ENCODE measurements around the gene SFN.
"Not testable (repeated sequence)": the region's sequence is repeated elsewhere in the genome, so short reads cannot be mapped to it uniquely, and the experiment has no call there.

Gene SFN

DNA sequence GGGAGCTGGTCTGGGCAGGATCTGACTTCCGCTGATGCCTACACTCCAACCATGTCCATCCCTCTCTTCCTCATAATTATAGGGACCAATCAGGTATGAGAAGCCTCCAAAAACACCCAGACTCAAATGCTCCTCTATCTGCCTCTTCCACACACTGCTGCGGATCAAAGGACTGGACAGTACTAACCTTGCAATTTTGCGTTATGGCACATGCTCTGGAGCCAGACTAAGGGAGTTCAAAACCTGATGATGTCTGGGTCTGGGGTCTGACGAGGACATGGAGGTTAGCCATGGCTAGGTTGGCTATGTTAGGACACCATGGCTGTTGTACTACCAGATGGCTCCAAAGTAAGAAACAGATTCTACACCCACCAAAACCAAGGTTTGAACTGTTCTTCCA lies 16.8 kb downstream of the SFN start:
- CTCF ChIA-PET = interaction anchor here (1.1 to 7.1 kb wide), 11 partner anchors 9 to 380 kb away, joined by 3 to 70 read pairs (median 13); partner anchors contain the start of genes GPN2 and SFN
- DNase-seq (ENCODE audit: extremely low spot score) = no peak
- TF ChIP-seq, protein P1, sequence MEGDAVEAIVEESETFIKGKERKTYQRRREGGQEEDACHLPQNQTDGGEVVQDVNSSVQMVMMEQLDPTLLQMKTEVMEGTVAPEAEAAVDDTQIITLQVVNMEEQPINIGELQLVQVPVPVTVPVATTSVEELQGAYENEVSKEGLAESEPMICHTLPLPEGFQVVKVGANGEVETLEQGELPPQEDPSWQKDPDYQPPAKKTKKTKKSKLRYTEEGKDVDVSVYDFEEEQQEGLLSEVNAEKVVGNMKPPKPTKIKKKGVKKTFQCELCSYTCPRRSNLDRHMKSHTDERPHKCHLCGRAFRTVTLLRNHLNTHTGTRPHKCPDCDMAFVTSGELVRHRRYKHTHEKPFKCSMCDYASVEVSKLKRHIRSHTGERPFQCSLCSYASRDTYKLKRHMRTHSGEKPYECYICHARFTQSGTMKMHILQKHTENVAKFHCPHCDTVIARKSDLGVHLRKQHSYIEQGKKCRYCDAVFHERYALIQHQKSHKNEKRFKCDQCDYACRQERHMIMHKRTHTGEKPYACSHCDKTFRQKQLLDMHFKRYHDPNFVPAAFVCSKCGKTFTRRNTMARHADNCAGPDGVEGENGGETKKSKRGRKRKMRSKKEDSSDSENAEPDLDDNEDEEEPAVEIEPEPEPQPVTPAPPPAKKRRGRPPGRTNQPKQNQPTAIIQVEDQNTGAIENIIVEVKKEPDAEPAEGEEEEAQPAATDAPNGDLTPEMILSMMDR (IDR thresholded peaks at IDR 0.05; ENCODE audit: control extremely low read depth, extremely low read depth, low read depth, missing control alignments) = no peak
- POLR2A ChIA-PET = no interaction called here

DNA sequence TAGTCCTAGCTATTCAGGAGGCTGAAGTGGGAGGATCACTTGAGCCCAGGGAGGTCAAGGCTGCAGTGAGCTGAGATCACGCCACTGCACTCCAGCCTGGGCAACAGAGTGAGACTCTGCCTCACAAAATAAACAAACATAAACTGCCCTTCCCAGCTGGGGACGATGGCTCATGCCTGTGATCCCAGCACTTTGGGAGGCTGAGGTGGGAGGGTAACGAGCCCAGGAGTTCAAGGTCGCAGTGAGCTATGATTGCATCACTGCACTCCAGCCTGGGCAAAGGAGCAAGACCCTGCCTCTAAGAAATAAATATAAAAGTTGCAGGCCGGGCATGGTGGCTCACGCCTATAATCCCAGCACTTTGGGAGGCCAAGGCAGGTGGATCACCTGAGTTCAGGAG lies 18.7 kb downstream of the SFN start:
- POLR2A ChIA-PET = interaction anchor here (1.1 kb wide), 1 partner anchor 16 kb away, joined by 3 read pairs; no protein-coding TSS in a partner anchor

DNA sequence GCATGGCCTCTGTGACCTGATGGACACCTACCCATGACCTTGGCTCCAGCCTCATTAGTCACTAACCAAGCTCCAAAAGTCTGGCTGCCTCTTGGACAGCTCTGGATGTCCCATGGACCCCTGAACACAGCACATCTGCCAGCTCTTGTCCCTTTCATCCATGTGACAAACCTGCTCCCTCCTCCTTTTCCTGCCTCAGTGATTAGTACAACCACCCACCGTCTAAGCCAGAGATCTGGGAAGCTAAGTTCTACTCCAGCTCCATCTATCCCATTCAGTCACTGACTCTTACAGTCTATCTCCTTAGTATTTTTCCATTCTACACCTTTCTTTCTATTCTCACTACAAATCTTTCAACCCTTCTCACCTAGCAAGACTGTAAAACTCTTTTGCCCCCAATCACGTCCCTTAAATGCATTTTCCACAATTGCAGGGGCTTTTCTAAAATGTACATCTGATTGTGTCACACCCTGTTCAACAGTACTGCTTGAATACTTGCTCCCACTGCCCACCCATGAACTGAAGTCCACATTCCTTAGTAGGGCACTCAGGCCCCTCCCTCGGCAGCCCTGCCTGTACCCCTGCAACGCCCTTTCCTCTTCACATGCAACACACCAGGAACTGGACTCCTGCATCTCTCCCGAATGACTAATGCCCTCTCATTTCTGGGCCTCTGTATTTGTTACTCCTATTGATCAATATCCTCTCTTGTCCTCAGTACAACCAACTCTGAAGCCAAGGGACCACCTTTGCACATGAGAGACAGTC lies 19.9 kb downstream of the SFN start:
- TF ChIP-seq, protein P1 (IDR thresholded peaks at IDR 0.05; ENCODE audit: control extremely low read depth, extremely low read depth, low read depth, missing control alignments) = no peak
- CTCF ChIA-PET = interaction anchor here (1.2 to 7.1 kb wide), 4 partner anchors 18 to 281 kb away, joined by 8 to 70 read pairs (median 31); partner anchors contain the start of gene SFN
- no peak for DNase-seq (ENCODE audit: extremely low spot score)
- POLR2A ChIA-PET = no interaction called here

More for the DNA sequence above, 18.7 kb downstream of the SFN start:
- DNase-seq (ENCODE audit: extremely low spot score) = not testable (repeated sequence)
- CTCF ChIA-PET = interaction anchor here (0.7 to 7.1 kb wide), 12 partner anchors 9 to 93 kb away, joined by 3 to 70 read pairs (median 4); partner anchors contain the start of gene SFN

DNA sequence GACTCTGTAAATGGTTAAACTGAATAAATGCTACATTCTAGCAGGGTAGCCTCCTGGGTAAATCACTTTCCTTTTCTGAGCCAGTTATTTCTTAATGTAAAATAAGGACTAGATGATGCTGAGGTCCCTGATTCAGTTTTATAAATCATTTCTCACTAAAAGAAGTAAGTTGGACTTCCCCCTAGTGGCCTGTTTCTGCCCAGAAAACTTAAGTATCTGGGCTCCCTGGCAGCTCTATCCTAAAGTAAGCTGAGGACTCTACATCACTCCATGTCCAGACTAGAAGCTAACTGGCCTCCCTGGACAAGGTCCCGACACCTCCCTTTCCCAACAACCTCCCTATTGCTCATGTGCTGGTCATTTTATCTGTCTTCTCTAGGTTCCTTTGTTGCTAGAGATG lies 24.2 kb downstream of the SFN start:
- TF ChIP-seq, protein P1 (IDR thresholded peaks at IDR 0.05; ENCODE audit: control extremely low read depth, extremely low read depth, low read depth, missing control alignments) = peak; percentile 46
- CTCF ChIA-PET = interaction anchor here (0.9 to 5.0 kb wide), 15 partner anchors 9 to 349 kb away, joined by 3 to 33 read pairs (median 4); partner anchors contain the start of gene GPATCH3
- POLR2A ChIA-PET = interaction anchor here (0.7 kb wide), 1 partner anchor 1065 kb away, joined by 6 read pairs; no protein-coding TSS in a partner anchor

DNA sequence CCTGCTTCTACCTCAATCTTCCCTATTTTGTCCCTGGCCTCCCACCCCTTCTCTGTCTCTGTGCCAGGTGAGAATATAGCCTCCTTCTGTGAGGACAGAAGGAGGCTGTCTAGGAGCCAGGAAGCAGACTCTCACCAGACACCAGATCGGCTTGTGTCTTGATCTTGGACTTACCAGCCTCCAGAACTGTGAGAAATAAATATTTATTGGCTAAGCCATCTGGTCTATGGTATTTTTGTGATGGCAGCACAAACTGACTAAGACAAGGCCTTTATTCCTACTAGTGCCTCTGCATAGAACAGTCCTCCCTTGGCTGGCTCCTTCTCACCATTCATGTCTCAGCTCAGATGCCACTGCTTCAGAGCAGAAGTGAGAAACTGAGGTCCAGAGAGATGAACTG lies 25.3 kb downstream of the SFN start:
- ChIA-PET CTCF (interaction anchor here (1.0 to 5.0 kb wide), 8 partner anchors 10 to 286 kb away, joined by 3 to 33 read pairs (median 6); partner anchors contain the start of gene GPATCH3), POLR2A (interaction anchor here (0.5 to 0.7 kb wide), 3 partner anchors 8 to 1755 kb away, joined by 3 to 4 read pairs (median 4); no protein-coding TSS in a partner anchor)
- TF ChIP-seq, protein P1 (IDR thresholded peaks at IDR 0.05; ENCODE audit: control extremely low read depth, extremely low read depth, low read depth, missing control alignments) = no peak
- DNase-seq (ENCODE audit: extremely low spot score) = no peak

More for the DNA sequence above, 24.2 kb downstream of the SFN start:
- DNase-seq (ENCODE audit: extremely low spot score) = no peak

DNA sequence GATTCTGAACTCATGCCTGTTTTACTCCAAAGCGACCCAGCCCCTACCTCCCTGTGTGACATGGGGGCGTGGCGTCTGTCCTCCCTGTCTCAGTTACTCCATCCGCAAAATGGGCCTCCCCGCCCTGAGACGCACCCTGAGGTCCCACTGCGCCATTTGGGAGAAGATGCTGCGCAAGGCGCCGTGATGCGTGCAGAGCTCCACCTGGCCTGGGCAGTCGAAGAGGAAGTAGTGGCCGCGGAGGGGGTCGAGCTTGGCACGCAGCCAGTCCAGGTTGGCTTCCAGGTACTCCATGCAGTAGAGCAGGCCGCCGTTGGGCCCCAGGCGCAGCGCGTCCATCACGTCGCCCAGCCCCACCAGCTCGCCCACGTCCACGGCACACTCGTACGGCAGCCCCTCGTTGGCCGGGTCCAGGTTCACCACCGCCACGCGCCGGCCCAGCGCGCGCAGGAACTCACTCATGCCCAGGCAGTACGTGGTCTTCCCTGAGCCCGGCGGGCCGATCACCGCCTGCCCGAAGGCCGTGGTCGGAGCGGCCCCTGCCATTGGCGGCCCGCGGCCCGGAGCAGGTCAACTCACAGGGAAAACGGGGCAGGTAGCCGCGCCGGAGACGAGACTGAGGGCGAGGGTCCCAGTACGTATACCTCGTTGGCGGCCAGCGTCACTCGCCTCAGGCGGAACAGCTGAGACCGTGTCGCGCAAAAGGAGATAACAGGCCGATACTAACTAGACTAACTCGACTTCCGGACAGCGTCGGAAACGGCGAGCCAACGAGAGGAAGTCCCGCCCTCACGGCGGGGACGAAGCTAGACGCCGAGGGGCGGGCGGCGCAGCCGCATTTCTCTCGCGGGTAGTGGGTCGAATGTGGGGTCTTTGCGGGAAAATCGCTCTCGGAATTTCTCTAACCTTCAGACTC lies 26.9 kb downstream of the SFN start, which contains the start of gene GPN2:
Gene GPN2 (minus strand): TSS at position 733 of the 916 bp plus-strand sequence. CDS start 187 bp downstream, at position 546.
- ChIA-PET CTCF (interaction anchor here (0.8 to 5.0 kb wide), 9 partner anchors 9 to 362 kb away, joined by 3 to 33 read pairs (median 4); partner anchors contain the start of gene GPATCH3), POLR2A (interaction anchor here (0.5 to 2.2 kb wide), 5 partner anchors 10 to 404 kb away, joined by 3 to 11 read pairs (median 5); partner anchors contain the start of genes GPATCH3 and SLC9A1)
- DNase-seq (ENCODE audit: extremely low spot score) = peak; percentile 94
- TF ChIP-seq, protein P1 (IDR thresholded peaks at IDR 0.05; ENCODE audit: control extremely low read depth, extremely low read depth, low read depth, missing control alignments) = no peak

All from GM10248 (cell line).